ENCODE measurements around the gene CT45A5. TPM values are rescaled to one million over a fixed set of nuclear protein-coding genes. Genes with fewer than 3 reads are reported as not detected.
"Not testable (repeated sequence)": the region's sequence is repeated elsewhere in the genome, so short reads cannot be mapped to it uniquely, and the experiment has no call there.

Gene CT45A5
- total RNA-seq, 1 experiment from 2014 or later: not detected

GRCh38 chrX:135741192-135741715, 44.0 kb downstream of the CT45A5 start:
- H3K27me3 ChIP-seq (ENCODE audit: insufficient read depth, low read depth): peaks cover 5% of the 10 kb centered on the region; the same call in 1 of the 2 replicates
- no peak overlapping the region for H3K4me2 ChIP-seq
- CTCF ChIA-PET: no interaction called here
- H4K20me1 ChIP-seq (ENCODE audit: insufficient read depth): no peaks in the 10 kb centered on the region
- H3K36me3 ChIP-seq (ENCODE audit: low read depth): no peaks in the 10 kb centered on the region
- no peaks in the 10 kb centered on the region for H3K4me1 ChIP-seq (replicated peaks; ENCODE audit: insufficient read depth)
- POLR2A ChIA-PET (ENCODE audit: unreplicated experiment): no interaction called here
- H3K9me3 ChIP-seq (ENCODE audit: insufficient read depth, low read depth): no peaks in the 10 kb centered on the region
- H3F3A ChIP-seq (ENCODE audit: insufficient read depth, low read depth): no peaks in the 10 kb centered on the region
- H3K79me2 ChIP-seq (ENCODE audit: low read depth): no peaks in the 10 kb centered on the region
- no peaks in the 10 kb centered on the region for H3K9me2 ChIP-seq (ENCODE audit: insufficient read depth)
- TF ChIP-seq EZH2 (IDR thresholded peaks at IDR 0.05; ENCODE audit: low read depth) (no peak), CTCF (conservative IDR thresholded peaks at IDR 0.05) (no peak)
- H2AFZ ChIP-seq: no peak overlapping the region
- no peak overlapping the region for H3K27ac ChIP-seq
- DNase-seq: no peak
- intact Hi-C loops (cut with micrococcal nuclease; ENCODE audit: unreplicated experiment): no loop called here
- H3K4me3 ChIP-seq: no peak overlapping the region
- BruUV-seq (replicated peaks): no TSS peak

- peak; percentile 62 for TF ChIP-seq CTCF (conservative IDR thresholded peaks at IDR 0.05)
- no peak for TF ChIP-seq EZH2 (IDR thresholded peaks at IDR 0.05; ENCODE audit: low read depth)
- Histone ChIP-seq H3F3A (ENCODE audit: insufficient read depth, low read depth) (no peaks in the 10 kb centered on the region), H3K4me3 (no peak overlapping the region), H3K4me2 (no peak overlapping the region), H3K36me3 (ENCODE audit: low read depth) (no peaks in the 10 kb centered on the region), H2AFZ (no peak overlapping the region), H3K79me2 (ENCODE audit: low read depth) (no peaks in the 10 kb centered on the region), H3K9me2 (ENCODE audit: insufficient read depth) (no peaks in the 10 kb centered on the region), H3K9me3 (ENCODE audit: insufficient read depth, low read depth) (no peaks in the 10 kb centered on the region), H4K20me1 (ENCODE audit: insufficient read depth) (no peaks in the 10 kb centered on the region), H3K27ac (no peak overlapping the region), H3K4me1 (replicated peaks; ENCODE audit: insufficient read depth) (no peaks in the 10 kb centered on the region), H3K27me3 (ENCODE audit: insufficient read depth, low read depth) (peaks cover 5% of the 10 kb centered on the region; the same call in 1 of the 2 replicates)
- DNase-seq: peak in 1 of 2 experiments; percentile 7
- ChIA-PET POLR2A (ENCODE audit: unreplicated experiment) (no interaction called here), CTCF (interaction anchor here (0.8 kb wide), 1 partner anchor 289 kb away, joined by 3 read pairs; no protein-coding TSS in a partner anchor)
- intact Hi-C loops (cut with micrococcal nuclease; ENCODE audit: unreplicated experiment): no loop called here
- no TSS peak for BruUV-seq (replicated peaks)
These were observed 44.6 kb downstream of the CT45A5 start for GRCh38 chrX:135740681-135741149.

- ChIA-PET CTCF (no interaction called here), POLR2A (ENCODE audit: unreplicated experiment) (no interaction called here)
- H3K27ac ChIP-seq: no peak overlapping the region
- no peak overlapping the region for H2AFZ ChIP-seq
- no peaks in the 10 kb centered on the region for H3K9me3 ChIP-seq (ENCODE audit: insufficient read depth, low read depth)
- H3K4me2 ChIP-seq: no peak overlapping the region
- no peaks in the 10 kb centered on the region for H3F3A ChIP-seq (ENCODE audit: insufficient read depth, low read depth)
- no TSS peak for BruUV-seq (replicated peaks)
- H3K27me3 ChIP-seq (ENCODE audit: insufficient read depth, low read depth): peaks cover 8% of the 10 kb centered on the region; the same call in 1 of the 2 replicates
- H3K36me3 ChIP-seq (ENCODE audit: low read depth): no peaks in the 10 kb centered on the region
- no peak overlapping the region for H3K4me3 ChIP-seq
- no peaks in the 10 kb centered on the region for H3K79me2 ChIP-seq (ENCODE audit: low read depth)
- TF ChIP-seq CTCF (conservative IDR thresholded peaks at IDR 0.05) (peak; percentile 37), EZH2 (IDR thresholded peaks at IDR 0.05; ENCODE audit: low read depth) (no peak)
- H3K9me2 ChIP-seq (ENCODE audit: insufficient read depth): no peaks in the 10 kb centered on the region
- no peaks in the 10 kb centered on the region for H3K4me1 ChIP-seq (replicated peaks; ENCODE audit: insufficient read depth)
- DNase-seq: no peak
- H4K20me1 ChIP-seq (ENCODE audit: insufficient read depth): no peaks in the 10 kb centered on the region
- intact Hi-C loops (cut with micrococcal nuclease; ENCODE audit: unreplicated experiment): no loop called here
These were observed 47.8 kb downstream of the CT45A5 start for GRCh38 chrX:135737366-135738071.

GRCh38 chrX:135734666-135735065, 50.6 kb downstream of the CT45A5 start:
- H3K4me2 ChIP-seq; H3K9me2 ChIP-seq (ENCODE audit: insufficient read depth); H3K79me2 ChIP-seq (ENCODE audit: low read depth); H4K20me1 ChIP-seq (ENCODE audit: insufficient read depth); H3K36me3 ChIP-seq (ENCODE audit: low read depth); DNase-seq; H3K27ac ChIP-seq; H3K4me1 ChIP-seq (replicated peaks; ENCODE audit: insufficient read depth); H2AFZ ChIP-seq; H3K4me3 ChIP-seq; POLR2A ChIA-PET (ENCODE audit: unreplicated experiment); H3K27me3 ChIP-seq (ENCODE audit: insufficient read depth, low read depth); BruUV-seq (replicated peaks); H3F3A ChIP-seq (ENCODE audit: insufficient read depth, low read depth); H3K9me3 ChIP-seq (ENCODE audit: insufficient read depth, low read depth); intact Hi-C loops (cut with micrococcal nuclease; ENCODE audit: unreplicated experiment); CTCF ChIA-PET: not testable (repeated sequence)

All from PC-9 (cell line).